ENCODE results near the gene CHRNA4. TPM values are rescaled to one million over a fixed set of nuclear protein-coding genes. Genes with fewer than 3 reads are reported as not detected.

CHRNA4 gene
- total and polyA plus RNA-seq, 2 of the 4 experiments (the other 2 are of a cell fraction), result not detected

DNA sequence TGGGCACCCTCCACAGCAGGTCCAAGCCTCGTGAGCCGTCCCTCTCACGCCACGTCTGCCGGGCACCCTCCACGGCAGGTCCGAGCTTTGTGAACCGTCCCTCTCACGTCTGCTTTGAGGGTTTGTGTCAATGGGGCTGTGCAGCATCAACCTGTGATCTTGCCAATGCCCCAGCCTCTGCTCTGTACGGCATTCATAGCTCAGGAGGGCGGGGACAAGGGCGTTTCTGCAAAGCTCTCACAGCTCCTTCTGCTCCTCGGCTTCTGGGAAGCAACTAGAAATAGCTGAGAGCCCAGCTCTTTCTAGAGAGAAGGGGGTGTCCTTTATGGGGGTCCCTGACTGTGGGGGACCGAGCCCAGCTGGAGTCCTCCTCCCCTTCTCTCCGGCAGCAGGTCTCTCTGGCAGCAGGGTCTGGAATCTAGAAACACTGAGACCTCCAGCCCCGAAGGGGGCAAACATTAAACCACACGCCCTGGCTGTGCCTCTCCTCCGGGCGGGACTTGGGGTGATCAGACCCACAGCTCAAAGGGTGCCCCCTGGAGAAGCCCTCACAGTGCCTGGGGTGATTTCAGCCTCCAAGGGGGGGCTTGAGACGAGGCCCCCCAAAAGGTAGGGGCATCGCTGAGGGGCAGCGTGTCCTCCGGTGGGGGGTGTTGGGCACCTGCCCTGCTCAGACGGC, 41.2 kb upstream of the CHRNA4 start:
- Histone ChIP-seq H4K5ac (ENCODE audit: low read depth, low read length) (no peak overlapping the region), H3K4me1 (ENCODE audit: control insufficient read depth, insufficient read depth, low read length) (no peaks in the 10 kb centered on the region), H2AK9ac (replicated peaks; ENCODE audit: low read depth, low read length, poor library complexity) (no peak overlapping the region), H2AFZ (replicated peaks; ENCODE audit: low read length, poor library complexity) (no peak overlapping the region), H3K9ac (ENCODE audit: low read depth, low read length) (no peak overlapping the region), H3K4ac (ENCODE audit: low read depth, low read length) (no peak overlapping the region), H4K91ac (ENCODE audit: insufficient read depth, low read depth, low read length) (no peak overlapping the region), H3K79me1 (ENCODE audit: low read depth in 1 of 2, low read length in 2 of 2) (no peaks in the 10 kb centered on the region), H4K20me1 (ENCODE audit: insufficient read depth, low read length) (no peaks in the 10 kb centered on the region), H2BK15ac (ENCODE audit: low read depth, low read length) (no peak overlapping the region), H2BK120ac (ENCODE audit: low read depth, low read length) (no peak overlapping the region), H3K4me2 (ENCODE audit: low read depth, low read length) (no peak overlapping the region), H3K36me3 (ENCODE audit: control insufficient read depth, insufficient read depth, low read length) (no peaks in the 10 kb centered on the region), H3K14ac (replicated peaks; ENCODE audit: low read depth, low read length) (no peak overlapping the region), H3K4me3 (ENCODE audit: insufficient read depth, low read depth, low read length) (no peak overlapping the region), H2BK20ac (ENCODE audit: low read depth, low read length) (no peak overlapping the region), H3K9me3 (ENCODE audit: control insufficient read depth, insufficient read depth, low read length) (no peaks in the 10 kb centered on the region), H3K23ac (ENCODE audit: low read depth, low read length) (no peak overlapping the region), H2AK5ac (ENCODE audit: low read depth, low read length) (no peak overlapping the region), H3K27ac (ENCODE audit: insufficient read depth, low read length) (no peak overlapping the region), H3K18ac (ENCODE audit: low read depth, low read length) (no peak overlapping the region), H3K27me3 (ENCODE audit: control insufficient read depth, insufficient read depth, low read length) (peaks cover 1% of the 10 kb centered on the region; the same call in 1 of the 2 replicates), H2BK5ac (ENCODE audit: low read depth, low read length, poor library complexity, severe bottlenecking) (no peak overlapping the region), H3K9me1 (ENCODE audit: insufficient read depth, low read length) (no peaks in the 10 kb centered on the region), H3K56ac (ENCODE audit: extremely low read depth, insufficient read depth, low read length) (no peak overlapping the region), H4K8ac (ENCODE audit: low read depth in 2 of 2, low read length in 2 of 2) (no peak overlapping the region)
- ChIA-PET CTCF (no interaction called here), POLR2A (ENCODE audit: unreplicated experiment) (no interaction called here)
- dilution Hi-C loops (cut with HindIII; ENCODE audit: low sequenced_read_pairs, unreplicated experiment) (no loop called here), intact Hi-C loops (cut with micrococcal nuclease) (no loop called here), in situ Hi-C loops (cut with MboI; ENCODE audit: low sequenced_read_pairs) (no loop called here)
- DNase-seq, result no peak
- no peak for ATAC-seq (ENCODE audit: low read depth)
- BruUV-seq (replicated peaks), result no TSS peak
- 64% methylated on average over 18 of the region's 24 CpGs; no CpG with 5 or more reads in 1 of the 2 experiments for WGBS, 2 experiments (ENCODE audit: extremely low coverage in 2 of 2, insufficient read length in 1 of 2)
- TF ChIP-seq BHLHE40 (IDR thresholded peaks at IDR 0.05; ENCODE audit: low read depth, low read length) (no peak), ELK1 (IDR thresholded peaks at IDR 0.05; ENCODE audit: borderline replicate concordance, low read depth, low read length) (no peak), MAFK (IDR thresholded peaks at IDR 0.05; ENCODE audit: low read depth, low read length) (no peak), FOS (IDR thresholded peaks at IDR 0.05; ENCODE audit: low read depth, low read length) (no peak), MAZ (IDR thresholded peaks at IDR 0.05; ENCODE audit: borderline replicate concordance, low read depth, low read length) (no peak), USF2 (IDR thresholded peaks at IDR 0.05; ENCODE audit: low read depth, low read length) (no peak), MXI1 (IDR thresholded peaks at IDR 0.05; ENCODE audit: borderline replicate concordance, low read depth, low read length) (no peak), RCOR1 (IDR thresholded peaks at IDR 0.05; ENCODE audit: insufficient replicate concordance, low read length) (no peak), RAD21 (IDR thresholded peaks at IDR 0.05; ENCODE audit: low read length) (no peak), CHD1 (IDR thresholded peaks at IDR 0.05; ENCODE audit: low read depth, low read length) (no peak), NFE2L2 (IDR thresholded peaks at IDR 0.05; ENCODE audit: low read depth, low read length) (no peak), SMC3 (IDR thresholded peaks at IDR 0.05; ENCODE audit: low read depth, low read length) (no peak)
